ENCODE measurements around the gene TRABD2B. TPM values are rescaled to one million over a fixed set of nuclear protein-coding genes. Genes with fewer than 3 reads are reported as not detected.

TRABD2B gene
- total and polyA plus RNA-seq, 2 of the 13 experiments (the other 11 are each of a cell fraction or from before 2014, with no cell fraction given), result 0.04 TPM; not detected in 1

- no peak for TF ChIP-seq ZNF580 (CRISPR knock-in tag; IDR thresholded peaks at IDR 0.05; ENCODE audit: borderline replicate concordance, low read depth)
Observed at GRCh38 chr1:47930210-47930840, 66.9 kb downstream of the TRABD2B start (continued).

- Histone ChIP-seq H3K4me2 (ENCODE audit: low read depth, low read length) (no peak overlapping the region), H3K27me3 (ENCODE audit: control insufficient read depth in 1 of 2, insufficient read depth in 2 of 2, low read length in 2 of 2) (no peaks in the 10 kb centered on the region; a peak in 2 of 5 replicates), H3K9me3 (ENCODE audit: low read length) (no peaks in the 10 kb centered on the region), H2AFZ (ENCODE audit: low read length) (no peak overlapping the region), H3K9ac (ENCODE audit: insufficient read depth, low read depth, low read length) (no peak overlapping the region), H3K27ac (ENCODE audit: extremely low read length, insufficient read depth, low read length) (no peak overlapping the region), H3K4me1 (ENCODE audit: insufficient read depth, low read length) (peaks cover 73% of the 10 kb centered on the region), H3K36me3 (replicated peaks in 1 of 2; ENCODE audit: control insufficient read depth in 1 of 2, insufficient read depth in 2 of 2, low read length in 2 of 2) (no peaks in the 10 kb centered on the region), H4K20me1 (ENCODE audit: insufficient read depth, low read length) (no peaks in the 10 kb centered on the region), H3K4me3 (replicated peaks in 1 of 3; ENCODE audit: insufficient read depth in 1 of 3, low read depth in 2 of 3, low read length in 3 of 3) (no peak overlapping the region), H3K79me2 (ENCODE audit: insufficient read depth, low read length) (no peaks in the 10 kb centered on the region)
- POLR2A ChIA-PET, result interaction anchor here (6.8 kb wide), 1 partner anchor 9 kb away, joined by 39 read pairs; no protein-coding TSS in a partner anchor
- CTCF ChIA-PET (ENCODE audit: low intra/inter-chr PET ratio, low total read pairs), result no interaction called here
- ATAC-seq (no peak), DNase-seq (ENCODE audit: low spot score) (peak; percentile 35), FAIRE-seq (no peak)
- WGBS (ENCODE audit: low lambda C conversion rate), result 41% methylated on average over 4 of the region's 6 CpGs
- intact Hi-C loops (cut with micrococcal nuclease; ENCODE audit: unreplicated experiment), result no loop called here
- in situ Hi-C loops (cut with HindIII; ENCODE audit: extremely low pct_ligation_motif_present, low pct_unique_long_range_greater_than_20kb), result no loop called here
- BruUV-seq (replicated peaks), result no TSS peak
- no peak for TF ChIP-seq ZNF776 (CRISPR knock-in tag; IDR thresholded peaks at IDR 0.05)
- TF ChIP-seq SP140L (CRISPR knock-in tag; IDR thresholded peaks at IDR 0.05; ENCODE audit: borderline replicate concordance), result no peak
- TF ChIP-seq, protein P1, sequence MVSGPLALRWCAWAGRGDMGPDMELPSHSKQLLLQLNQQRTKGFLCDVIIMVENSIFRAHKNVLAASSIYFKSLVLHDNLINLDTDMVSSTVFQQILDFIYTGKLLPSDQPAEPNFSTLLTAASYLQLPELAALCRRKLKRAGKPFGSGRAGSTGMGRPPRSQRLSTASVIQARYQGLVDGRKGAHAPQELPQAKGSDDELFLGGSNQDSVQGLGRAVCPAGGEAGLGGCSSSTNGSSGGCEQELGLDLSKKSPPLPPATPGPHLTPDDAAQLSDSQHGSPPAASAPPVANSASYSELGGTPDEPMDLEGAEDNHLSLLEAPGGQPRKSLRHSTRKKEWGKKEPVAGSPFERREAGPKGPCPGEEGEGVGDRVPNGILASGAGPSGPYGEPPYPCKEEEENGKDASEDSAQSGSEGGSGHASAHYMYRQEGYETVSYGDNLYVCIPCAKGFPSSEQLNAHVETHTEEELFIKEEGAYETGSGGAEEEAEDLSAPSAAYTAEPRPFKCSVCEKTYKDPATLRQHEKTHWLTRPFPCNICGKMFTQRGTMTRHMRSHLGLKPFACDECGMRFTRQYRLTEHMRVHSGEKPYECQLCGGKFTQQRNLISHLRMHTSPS (CRISPR knock-in tag; IDR thresholded peaks at IDR 0.05; ENCODE audit: low read depth), result peak; percentile 53; the same call in 1 of the 2 replicates
- TF ChIP-seq, protein P2, sequence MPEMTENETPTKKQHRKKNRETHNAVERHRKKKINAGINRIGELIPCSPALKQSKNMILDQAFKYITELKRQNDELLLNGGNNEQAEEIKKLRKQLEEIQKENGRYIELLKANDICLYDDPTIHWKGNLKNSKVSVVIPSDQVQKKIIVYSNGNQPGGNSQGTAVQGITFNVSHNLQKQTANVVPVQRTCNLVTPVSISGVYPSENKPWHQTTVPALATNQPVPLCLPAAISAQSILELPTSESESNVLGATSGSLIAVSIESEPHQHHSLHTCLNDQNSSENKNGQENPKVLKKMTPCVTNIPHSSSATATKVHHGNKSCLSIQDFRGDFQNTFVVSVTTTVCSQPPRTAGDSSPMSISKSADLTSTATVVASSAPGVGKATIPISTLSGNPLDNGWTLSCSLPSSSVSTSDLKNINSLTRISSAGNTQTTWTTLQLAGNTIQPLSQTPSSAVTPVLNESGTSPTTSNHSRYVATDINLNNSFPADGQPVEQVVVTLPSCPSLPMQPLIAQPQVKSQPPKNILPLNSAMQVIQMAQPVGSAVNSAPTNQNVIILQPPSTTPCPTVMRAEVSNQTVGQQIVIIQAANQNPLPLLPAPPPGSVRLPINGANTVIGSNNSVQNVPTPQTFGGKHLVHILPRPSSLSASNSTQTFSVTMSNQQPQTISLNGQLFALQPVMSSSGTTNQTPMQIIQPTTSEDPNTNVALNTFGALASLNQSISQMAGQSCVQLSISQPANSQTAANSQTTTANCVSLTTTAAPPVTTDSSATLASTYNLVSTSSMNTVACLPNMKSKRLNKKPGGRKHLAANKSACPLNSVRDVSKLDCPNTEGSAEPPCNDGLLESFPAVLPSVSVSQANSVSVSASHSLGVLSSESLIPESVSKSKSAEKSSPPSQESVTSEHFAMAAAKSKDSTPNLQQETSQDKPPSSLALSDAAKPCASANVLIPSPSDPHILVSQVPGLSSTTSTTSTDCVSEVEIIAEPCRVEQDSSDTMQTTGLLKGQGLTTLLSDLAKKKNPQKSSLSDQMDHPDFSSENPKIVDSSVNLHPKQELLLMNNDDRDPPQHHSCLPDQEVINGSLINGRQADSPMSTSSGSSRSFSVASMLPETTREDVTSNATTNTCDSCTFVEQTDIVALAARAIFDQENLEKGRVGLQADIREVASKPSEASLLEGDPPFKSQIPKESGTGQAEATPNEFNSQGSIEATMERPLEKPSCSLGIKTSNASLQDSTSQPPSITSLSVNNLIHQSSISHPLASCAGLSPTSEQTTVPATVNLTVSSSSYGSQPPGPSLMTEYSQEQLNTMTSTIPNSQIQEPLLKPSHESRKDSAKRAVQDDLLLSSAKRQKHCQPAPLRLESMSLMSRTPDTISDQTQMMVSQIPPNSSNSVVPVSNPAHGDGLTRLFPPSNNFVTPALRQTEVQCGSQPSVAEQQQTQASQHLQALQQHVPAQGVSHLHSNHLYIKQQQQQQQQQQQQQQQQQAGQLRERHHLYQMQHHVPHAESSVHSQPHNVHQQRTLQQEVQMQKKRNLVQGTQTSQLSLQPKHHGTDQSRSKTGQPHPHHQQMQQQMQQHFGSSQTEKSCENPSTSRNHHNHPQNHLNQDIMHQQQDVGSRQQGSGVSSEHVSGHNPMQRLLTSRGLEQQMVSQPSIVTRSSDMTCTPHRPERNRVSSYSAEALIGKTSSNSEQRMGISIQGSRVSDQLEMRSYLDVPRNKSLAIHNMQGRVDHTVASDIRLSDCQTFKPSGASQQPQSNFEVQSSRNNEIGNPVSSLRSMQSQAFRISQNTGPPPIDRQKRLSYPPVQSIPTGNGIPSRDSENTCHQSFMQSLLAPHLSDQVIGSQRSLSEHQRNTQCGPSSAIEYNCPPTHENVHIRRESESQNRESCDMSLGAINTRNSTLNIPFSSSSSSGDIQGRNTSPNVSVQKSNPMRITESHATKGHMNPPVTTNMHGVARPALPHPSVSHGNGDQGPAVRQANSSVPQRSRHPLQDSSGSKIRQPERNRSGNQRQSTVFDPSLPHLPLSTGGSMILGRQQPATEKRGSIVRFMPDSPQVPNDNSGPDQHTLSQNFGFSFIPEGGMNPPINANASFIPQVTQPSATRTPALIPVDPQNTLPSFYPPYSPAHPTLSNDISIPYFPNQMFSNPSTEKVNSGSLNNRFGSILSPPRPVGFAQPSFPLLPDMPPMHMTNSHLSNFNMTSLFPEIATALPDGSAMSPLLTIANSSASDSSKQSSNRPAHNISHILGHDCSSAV (CRISPR knock-in tag; IDR thresholded peaks at IDR 0.05; ENCODE audit: borderline replicate concordance), result no peak
- TF ChIP-seq NFIB (CRISPR knock-in tag; IDR thresholded peaks at IDR 0.05; ENCODE audit: borderline replicate concordance), result no peak
- no peak for TF ChIP-seq SOX13 (IDR thresholded peaks at IDR 0.05)
- TF ChIP-seq SOX13 (CRISPR knock-in tag; conservative IDR thresholded peaks at IDR 0.05 in 1 of 2, IDR thresholded peaks at IDR 0.05 in 1 of 2), result 0 out of 4 replicates have a peak, but pooled peaks of 1 of the 2 experiments have one; percentile 19
- TF ChIP-seq, protein P3, sequence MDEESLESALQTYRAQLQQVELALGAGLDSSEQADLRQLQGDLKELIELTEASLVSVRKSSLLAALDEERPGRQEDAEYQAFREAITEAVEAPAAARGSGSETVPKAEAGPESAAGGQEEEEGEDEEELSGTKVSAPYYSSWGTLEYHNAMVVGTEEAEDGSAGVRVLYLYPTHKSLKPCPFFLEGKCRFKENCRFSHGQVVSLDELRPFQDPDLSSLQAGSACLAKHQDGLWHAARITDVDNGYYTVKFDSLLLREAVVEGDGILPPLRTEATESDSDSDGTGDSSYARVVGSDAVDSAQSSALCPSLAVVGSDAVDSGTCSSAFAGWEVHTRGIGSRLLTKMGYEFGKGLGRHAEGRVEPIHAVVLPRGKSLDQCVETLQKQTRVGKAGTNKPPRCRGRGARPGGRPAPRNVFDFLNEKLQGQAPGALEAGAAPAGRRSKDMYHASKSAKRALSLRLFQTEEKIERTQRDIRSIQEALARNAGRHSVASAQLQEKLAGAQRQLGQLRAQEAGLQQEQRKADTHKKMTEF (CRISPR knock-in tag; IDR thresholded peaks at IDR 0.05), result peak; percentile 24; the same call in 1 of the 2 replicates
- TF ChIP-seq NPAS2 (CRISPR knock-in tag; IDR thresholded peaks at IDR 0.05; ENCODE audit: borderline replicate concordance), result no peak
Observed at GRCh38 chr1:47927165-47927564, 70.0 kb downstream of the TRABD2B start.
